K562 (cell line): Measurements from ENCODE around the gene GPN3. TPM values are rescaled to one million over a fixed set of nuclear protein-coding genes. Genes with fewer than 3 reads are reported as not detected.

Source experiments
- BRCA1 ChIP-seq, 2 experiments: fragments of 450-650 bp in 1 of 2; sonication (generic) in 1 of 2; formaldehyde crosslinking in 1 of 2; IDR thresholded peaks; 2 replicates each; pipeline versions ENCODE4 v1.5.0 to v1.6.1; 2017 to 2020; ENCODE audit warnings: mild to moderate bottlenecking in 1 of 2, missing genetic modification reagents in 1 of 2
- CBX3 ChIP-seq, 2 experiments: IDR thresholded peaks; 1 replicate in 1 of 2; 2 replicates in 1 of 2; pipeline ENCODE4 v1.6.1; 2012; ENCODE audit warnings: inconsistent platforms in 2 of 2, low read length in 2 of 2, borderline replicate concordance in 1 of 2, control low read depth in 1 of 2
- CHD4 ChIP-seq: fragments of 200-600 bp; sonication (generic); IDR thresholded peaks from 3 replicates; pipeline ENCODE4 v1.6.1; 2012; ENCODE audit warnings: low read depth, mild to moderate bottlenecking, mixed read lengths, low read length, inconsistent platforms; ENCODE audit not compliant: insufficient read depth, insufficient replicate concordance, poor library complexity, severe bottlenecking
- ELF4 ChIP-seq: fragments of 450-650 bp; formaldehyde crosslinking; IDR thresholded peaks from 2 replicates; pipeline ENCODE4 v1.4.0; 2022; ENCODE audit warnings: missing genetic modification characterization
- EWSR1 ChIP-seq: fragments of 450-650 bp; IDR thresholded peaks from 2 replicates; pipeline ENCODE4 v1.6.1; 2018; ENCODE audit warnings: borderline replicate concordance, mild to moderate bottlenecking, low read depth, moderate library complexity; ENCODE audit not compliant: partially characterized antibody
- FOXA1 ChIP-seq: fragments of 450-650 bp; IDR thresholded peaks from 2 replicates; pipeline ENCODE4 v1.6.1; 2016; ENCODE audit warnings: mild to moderate bottlenecking, borderline replicate concordance
- HDAC3 ChIP-seq: fragments of 450-650 bp; IDR thresholded peaks from 2 replicates; pipeline ENCODE4 v1.6.1; 2018; ENCODE audit warnings: borderline replicate concordance, mild to moderate bottlenecking, moderate library complexity; ENCODE audit not compliant: partially characterized antibody
- HNRNPH1 ChIP-seq: fragments of 200-400 bp; formaldehyde crosslinking; optimal IDR thresholded peaks from 2 replicates; pipeline ENCODE3; 2017; ENCODE audit warnings: low read depth, mild to moderate bottlenecking, low read length, moderate library complexity
- IRF2 ChIP-seq: sonication (generic); formaldehyde crosslinking; IDR thresholded peaks from 2 replicates; pipeline ENCODE4 v1.8.1; 2022; ENCODE audit warnings: mild to moderate bottlenecking, missing genetic modification reagents
- JUN ChIP-seq, 2 experiments: sonication (generic) in 1 of 2; formaldehyde crosslinking in 1 of 2; IDR thresholded peaks; 2 replicates each; pipeline versions ENCODE4 v1.6.1 to v1.8.0; 2012 to 2022; ENCODE audit warnings: borderline replicate concordance in 2 of 2, mild to moderate bottlenecking in 2 of 2, improper control_type of control experiment in 1 of 2, low read depth in 1 of 2, low read length in 1 of 2, missing genetic modification reagents in 1 of 2
- LCOR ChIP-seq: sonication (generic); formaldehyde crosslinking; IDR thresholded peaks from 2 replicates; pipeline ENCODE4 v1.8.0; 2022; ENCODE audit warnings: mild to moderate bottlenecking, missing genetic modification reagents
- MTA2 ChIP-seq: fragments of 450-650 bp; IDR thresholded peaks from 2 replicates; pipeline ENCODE4 v1.6.1; 2016; ENCODE audit warnings: low read depth
- MYBL2 ChIP-seq, 2 experiments: fragments of 450-650 bp in 1 of 2; sonication (generic) in 1 of 2; formaldehyde crosslinking in 1 of 2; IDR thresholded peaks; 2 replicates each; pipeline versions ENCODE4 v1.6.1 to v1.8.1; 2017 to 2022; ENCODE audit warnings: borderline replicate concordance in 1 of 2, inconsistent platforms in 1 of 2, low read depth in 1 of 2, mild to moderate bottlenecking in 1 of 2, missing genetic modification reagents in 1 of 2, moderate library complexity in 1 of 2
- POLR2AphosphoS5 ChIP-seq: IDR thresholded peaks from 2 replicates; pipeline ENCODE4 v1.6.1; 2011; ENCODE audit warnings: mild to moderate bottlenecking, low read depth, low read length, moderate library complexity; ENCODE audit not compliant: control insufficient read depth, insufficient read depth
- RBFOX2 ChIP-seq: fragments of 200-400 bp; formaldehyde crosslinking; IDR thresholded peaks from 2 replicates; pipeline ENCODE4 v1.6.1; 2017; ENCODE audit warnings: low read depth, mild to moderate bottlenecking, low read length, moderate library complexity
- RBM39 ChIP-seq: fragments of 200-400 bp; formaldehyde crosslinking; optimal IDR thresholded peaks from 2 replicates; pipeline ENCODE3; 2018; ENCODE audit warnings: low read depth, low read length
- SMARCE1 ChIP-seq: fragments of 450-650 bp; IDR thresholded peaks from 2 replicates; pipeline ENCODE4 v1.7.1; 2016; ENCODE audit warnings: mild to moderate bottlenecking
- TAF15 ChIP-seq: fragments of 200-400 bp; formaldehyde crosslinking; IDR thresholded peaks from 2 replicates; pipeline ENCODE4 v1.6.1; 2017; ENCODE audit warnings: mild to moderate bottlenecking, low read depth, low read length, moderate library complexity
- TOE1 ChIP-seq, 2 experiments: fragments of 450-650 bp in 1 of 2; sonication (generic) in 1 of 2; formaldehyde crosslinking in 1 of 2; IDR thresholded peaks; 2 replicates each; pipeline versions ENCODE4 v1.7.1 to v1.8.0; 2016 to 2022; ENCODE audit warnings: borderline replicate concordance in 2 of 2, mild to moderate bottlenecking in 2 of 2, antibody characterized with exemption in 1 of 2, inconsistent platforms in 1 of 2, low read depth in 1 of 2, missing genetic modification reagents in 1 of 2, moderate library complexity in 1 of 2
- TSC22D4 ChIP-seq: fragments of 450-650 bp; IDR thresholded peaks from 2 replicates; pipeline ENCODE4 v1.6.1; 2016; ENCODE audit warnings: missing genetic modification characterization, missing biosample characterization, control low read depth
- ZNF589 ChIP-seq: fragments of 200-800 bp; sonication (Bioruptor generic); IDR thresholded peaks from 2 replicates; pipeline ENCODE4 v1.6.1; 2016; ENCODE audit warnings: low read depth, missing genetic modification characterization, missing compliant biosample characterization
- ZNF717 ChIP-seq: fragments of 250-450 bp; sonication (Bioruptor Pico); IDR thresholded peaks from 2 replicates; pipeline ENCODE4 v1.5.0; 2021
- polyA plus RNA-seq, 8 experiments: library from polyadenylated mRNA; depleted of rRNA in 4 of 8; stranded (reverse) in 5 of 8; unstranded in 3 of 8; fragments of >200 nt; fragmentation: Nextera tagmentation in 2 of 8; fragmentation: Illumina TruSeq in 1 of 8; extraction: Ambion mirVana in 2 of 8; extraction: Trizol in 1 of 8; gene quantifications; 2 replicates each; pipeline versions ENCODE4 v1.2.1 to v1.2.3, GENCODE V29; 2011 to 2014; ENCODE audit warnings: inconsistent platforms in 1 of 8, missing spikeins in 1 of 8
- total RNA-seq, 7 experiments: library from RNA; depleted of rRNA in 6 of 7; stranded (reverse); fragments of >200 nt in 6 of 7; fragmentation: Illumina TruSeq in 2 of 7; extraction: Trizol in 2 of 7; gene quantifications; 2 replicates each; pipeline versions ENCODE4 v1.2.1 to v1.2.3, GENCODE V29; 2011 to 2021; ENCODE audit warnings: low replicate concordance in 1 of 7
- TF ChIP-seq, protein P1 (sequence below): fragments of 450-650 bp; formaldehyde crosslinking; IDR thresholded peaks from 2 replicates; pipeline ENCODE4 v1.4.0; 2020; ENCODE audit warnings: mild to moderate bottlenecking, moderate library complexity

GPN3 gene
- total and polyA plus RNA-seq, 9 of the 15 experiments (the other 6 are each of a cell fraction or from before 2014, with no cell fraction given) = 35.8 to 123 (median 64.2) TPM

DNA sequence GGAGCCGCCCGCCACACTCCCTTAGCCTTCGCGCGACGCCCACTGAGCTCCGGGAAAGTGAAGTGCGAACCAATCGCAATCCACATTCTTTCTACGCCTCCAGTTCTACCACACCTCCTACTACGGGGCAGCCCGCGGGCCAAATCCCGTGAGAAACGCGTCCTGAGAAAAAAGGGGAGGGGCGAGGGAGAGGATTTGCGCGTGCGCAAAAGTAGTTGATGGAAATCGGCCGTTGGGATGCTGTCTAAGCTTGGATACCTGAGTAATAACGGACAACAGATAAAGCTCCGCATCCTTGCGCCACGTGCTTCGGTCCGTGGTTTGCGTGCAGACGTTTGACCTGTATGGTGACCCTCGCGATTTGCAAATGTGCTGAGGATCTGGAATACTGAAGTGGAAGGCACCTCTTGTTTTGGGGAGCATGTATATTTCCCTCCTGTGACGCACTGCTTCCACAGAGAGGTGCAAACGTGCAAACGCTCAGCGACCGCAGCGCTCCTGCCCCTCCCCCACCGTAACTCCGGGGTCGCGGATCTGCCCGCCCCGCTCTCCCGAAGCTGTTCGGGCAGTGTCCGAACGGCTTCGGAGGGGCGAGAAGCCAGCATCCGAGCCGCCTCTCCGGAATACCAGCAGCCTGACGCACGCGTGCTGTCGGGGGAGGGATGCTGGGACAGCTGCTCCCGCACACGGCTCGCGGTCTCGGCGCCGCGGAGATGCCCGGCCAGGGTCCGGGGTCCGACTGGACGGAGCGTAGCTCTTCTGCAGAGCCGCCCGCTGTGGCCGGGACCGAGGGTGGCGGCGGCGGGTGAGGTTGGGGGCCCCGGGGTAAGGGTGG, at the start of gene GPN3, which contains the start of gene FAM216A (continued):
- TF ChIP-seq EWSR1 = no peak
- TF ChIP-seq CHD4 = no peak
- TF ChIP-seq JUN (IDR thresholded peaks at IDR 0.05; ENCODE audit: borderline replicate concordance, low read depth, low read length) = peak; percentile 60; the same call in 1 of the 2 replicates
- no peak for TF ChIP-seq JUN (CRISPR knock-in tag; IDR thresholded peaks at IDR 0.05; ENCODE audit: borderline replicate concordance)
- TF ChIP-seq FOXA1 = no peak
- no peak; a peak in 1 of 3 replicates for TF ChIP-seq CBX3 (IDR thresholded peaks at IDR 0.05; ENCODE audit: borderline replicate concordance in 1 of 2, low read length in 2 of 2)
- no peak for TF ChIP-seq MTA2
- peak; percentile 93 for TF ChIP-seq RBFOX2
- TF ChIP-seq TSC22D4 (tag) = no peak
- TF ChIP-seq BRCA1 (IDR thresholded peaks at IDR 0.05) = no peak
- no peak for TF ChIP-seq BRCA1 (CRISPR knock-in tag; IDR thresholded peaks at IDR 0.05)
- no peak for TF ChIP-seq HDAC3
- peak; percentile 85 for TF ChIP-seq TOE1 (IDR thresholded peaks at IDR 0.05; ENCODE audit: borderline replicate concordance)
- TF ChIP-seq TOE1 (CRISPR knock-in tag; IDR thresholded peaks at IDR 0.05; ENCODE audit: borderline replicate concordance, low read depth) = no peak
- no peak; the same call in 1 of the 2 replicates for TF ChIP-seq IRF2 (CRISPR knock-in tag)
- TF ChIP-seq HNRNPH1 = no peak
- no peak for TF ChIP-seq ELF4
- TF ChIP-seq, protein P1, sequence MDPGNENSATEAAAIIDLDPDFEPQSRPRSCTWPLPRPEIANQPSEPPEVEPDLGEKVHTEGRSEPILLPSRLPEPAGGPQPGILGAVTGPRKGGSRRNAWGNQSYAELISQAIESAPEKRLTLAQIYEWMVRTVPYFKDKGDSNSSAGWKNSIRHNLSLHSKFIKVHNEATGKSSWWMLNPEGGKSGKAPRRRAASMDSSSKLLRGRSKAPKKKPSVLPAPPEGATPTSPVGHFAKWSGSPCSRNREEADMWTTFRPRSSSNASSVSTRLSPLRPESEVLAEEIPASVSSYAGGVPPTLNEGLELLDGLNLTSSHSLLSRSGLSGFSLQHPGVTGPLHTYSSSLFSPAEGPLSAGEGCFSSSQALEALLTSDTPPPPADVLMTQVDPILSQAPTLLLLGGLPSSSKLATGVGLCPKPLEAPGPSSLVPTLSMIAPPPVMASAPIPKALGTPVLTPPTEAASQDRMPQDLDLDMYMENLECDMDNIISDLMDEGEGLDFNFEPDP (CRISPR knock-in tag) = no peak
- peak; percentile 80; the same call in 1 of the 2 replicates for TF ChIP-seq POLR2AphosphoS5
- TF ChIP-seq MYBL2 (IDR thresholded peaks at IDR 0.05; ENCODE audit: low read depth) = peak; percentile 90
- TF ChIP-seq MYBL2 (CRISPR knock-in tag; IDR thresholded peaks at IDR 0.05; ENCODE audit: borderline replicate concordance) = no peak
- no peak for TF ChIP-seq TAF15
- peak; percentile 79; the same call in 1 of the 2 replicates for TF ChIP-seq LCOR (CRISPR knock-in tag)
- no peak for TF ChIP-seq RBM39
- no peak for TF ChIP-seq SMARCE1
- TF ChIP-seq ZNF589 (CRISPR knock-in tag) = no peak
- TF ChIP-seq ZNF717 (CRISPR knock-in tag) = no peak
